Body of pancreas (tissue), 4 donors: Measurements from ENCODE around the gene CHRND.

Experiments
- POLR2A ChIP-seq, 3 donors: fragments of 450-650 bp; IDR thresholded peaks; one replicate each; pipeline ENCODE4 v1.6.1; 2016; ENCODE audit warnings: antibody characterized with exemption in 3 of 3, mild to moderate bottlenecking in 2 of 3
- TF ChIP-seq, protein P1 (sequence below), 7 experiments: fragments of 450-650 bp in 4 of 7; fragments of 200-600 bp in 3 of 7; sonication (generic) in 3 of 7; IDR thresholded peaks; one replicate each; pipeline ENCODE4 v1.5.1; 2016 to 2019; ENCODE audit warnings: antibody characterized with exemption in 7 of 7

DNA sequence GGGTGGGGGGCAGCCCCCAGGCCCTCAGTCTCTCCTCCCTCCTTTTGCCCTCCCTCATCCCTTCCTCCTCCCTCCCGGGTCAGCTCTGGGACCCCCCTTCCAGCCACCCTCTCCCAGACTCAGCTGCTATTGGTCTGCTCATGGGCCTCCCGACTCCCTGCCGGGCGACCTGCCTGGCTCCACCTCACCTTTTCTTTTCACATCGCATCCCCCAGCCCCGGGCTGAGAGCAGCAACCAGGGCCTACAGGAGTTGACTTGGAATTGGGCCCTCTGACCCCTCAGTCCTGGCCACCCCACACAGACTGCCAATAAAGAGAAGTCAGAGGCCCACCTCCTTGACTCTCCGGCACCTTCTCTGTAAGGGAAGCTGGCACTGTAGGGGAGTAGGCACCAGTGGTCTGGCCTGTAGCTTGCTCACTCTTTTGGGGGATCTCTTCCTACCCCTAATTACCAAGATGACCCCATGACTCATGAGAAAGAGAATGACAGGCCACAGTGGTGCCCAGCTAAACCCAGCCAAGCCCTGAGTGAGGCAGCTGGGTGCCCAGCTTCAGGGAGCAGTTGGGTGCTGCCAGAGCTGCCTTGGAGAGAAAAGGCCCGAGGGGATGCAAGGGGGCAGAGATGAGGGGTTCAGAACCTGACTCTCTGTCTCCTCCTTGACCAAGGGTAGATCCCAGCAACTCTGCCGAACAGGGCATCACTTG lies 36.3 kb upstream of the CHRND start:
- TF ChIP-seq, protein P1, sequence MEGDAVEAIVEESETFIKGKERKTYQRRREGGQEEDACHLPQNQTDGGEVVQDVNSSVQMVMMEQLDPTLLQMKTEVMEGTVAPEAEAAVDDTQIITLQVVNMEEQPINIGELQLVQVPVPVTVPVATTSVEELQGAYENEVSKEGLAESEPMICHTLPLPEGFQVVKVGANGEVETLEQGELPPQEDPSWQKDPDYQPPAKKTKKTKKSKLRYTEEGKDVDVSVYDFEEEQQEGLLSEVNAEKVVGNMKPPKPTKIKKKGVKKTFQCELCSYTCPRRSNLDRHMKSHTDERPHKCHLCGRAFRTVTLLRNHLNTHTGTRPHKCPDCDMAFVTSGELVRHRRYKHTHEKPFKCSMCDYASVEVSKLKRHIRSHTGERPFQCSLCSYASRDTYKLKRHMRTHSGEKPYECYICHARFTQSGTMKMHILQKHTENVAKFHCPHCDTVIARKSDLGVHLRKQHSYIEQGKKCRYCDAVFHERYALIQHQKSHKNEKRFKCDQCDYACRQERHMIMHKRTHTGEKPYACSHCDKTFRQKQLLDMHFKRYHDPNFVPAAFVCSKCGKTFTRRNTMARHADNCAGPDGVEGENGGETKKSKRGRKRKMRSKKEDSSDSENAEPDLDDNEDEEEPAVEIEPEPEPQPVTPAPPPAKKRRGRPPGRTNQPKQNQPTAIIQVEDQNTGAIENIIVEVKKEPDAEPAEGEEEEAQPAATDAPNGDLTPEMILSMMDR (IDR thresholded peaks at IDR 0.05): no peak
- no peak for TF ChIP-seq POLR2A (IDR thresholded peaks at IDR 0.05)
